ENCODE measurements around the gene ADGRV1. TPM values are rescaled to one million over a fixed set of nuclear protein-coding genes. Genes with fewer than 3 reads are reported as not detected.

ADGRV1 gene
- polyA plus RNA-seq, 3 donors: 0.18 to 0.33 TPM; not detected in 1

- H3K4me3 Mint-ChIP-seq: no peak overlapping the region
- Histone ChIP-seq H3K27ac (ENCODE audit: low read depth in 1 of 2, low read length in 2 of 2) (no peak overlapping the region), H3K4me3 (replicated peaks in 1 of 3; ENCODE audit: low read depth in 2 of 3, low read length in 3 of 3) (no peak overlapping the region), H3K27me3 (ENCODE audit: control insufficient read depth in 2 of 2, insufficient read depth in 2 of 2, low read length in 2 of 2) (no peaks in the 10 kb centered on the region), H3K36me3 (replicated peaks in 1 of 2; ENCODE audit: control insufficient read depth in 1 of 2, insufficient read depth in 2 of 2, low read length in 2 of 2) (no peaks in the 10 kb centered on the region), H3K9ac (ENCODE audit: insufficient read depth, low read length, poor library complexity, severe bottlenecking) (no peak overlapping the region), H3K79me2 (ENCODE audit: insufficient read depth, low read length) (no peaks in the 10 kb centered on the region), H2AFZ (ENCODE audit: insufficient read depth, low read depth, low read length, poor library complexity, severe bottlenecking) (no peak overlapping the region), H3K4me2 (replicated peaks; ENCODE audit: extremely low read depth, low read length, poor library complexity, severe bottlenecking) (no peak overlapping the region), H3K4me1 (ENCODE audit: control insufficient read depth in 1 of 2, insufficient read depth in 2 of 2, low read length in 2 of 2) (peaks cover 21 to 27% of the 10 kb centered on the region in 2 donors), H3K9me3 (replicated peaks in 1 of 2; ENCODE audit: control insufficient read depth in 1 of 2, insufficient read depth in 1 of 2, low read length in 2 of 2) (peaks cover 10 to 13% of the 10 kb centered on the region in 2 donors), H4K20me1 (ENCODE audit: insufficient read depth, low read length) (no peaks in the 10 kb centered on the region)
- no peak for DNase-seq
- TF ChIP-seq, protein P1, sequence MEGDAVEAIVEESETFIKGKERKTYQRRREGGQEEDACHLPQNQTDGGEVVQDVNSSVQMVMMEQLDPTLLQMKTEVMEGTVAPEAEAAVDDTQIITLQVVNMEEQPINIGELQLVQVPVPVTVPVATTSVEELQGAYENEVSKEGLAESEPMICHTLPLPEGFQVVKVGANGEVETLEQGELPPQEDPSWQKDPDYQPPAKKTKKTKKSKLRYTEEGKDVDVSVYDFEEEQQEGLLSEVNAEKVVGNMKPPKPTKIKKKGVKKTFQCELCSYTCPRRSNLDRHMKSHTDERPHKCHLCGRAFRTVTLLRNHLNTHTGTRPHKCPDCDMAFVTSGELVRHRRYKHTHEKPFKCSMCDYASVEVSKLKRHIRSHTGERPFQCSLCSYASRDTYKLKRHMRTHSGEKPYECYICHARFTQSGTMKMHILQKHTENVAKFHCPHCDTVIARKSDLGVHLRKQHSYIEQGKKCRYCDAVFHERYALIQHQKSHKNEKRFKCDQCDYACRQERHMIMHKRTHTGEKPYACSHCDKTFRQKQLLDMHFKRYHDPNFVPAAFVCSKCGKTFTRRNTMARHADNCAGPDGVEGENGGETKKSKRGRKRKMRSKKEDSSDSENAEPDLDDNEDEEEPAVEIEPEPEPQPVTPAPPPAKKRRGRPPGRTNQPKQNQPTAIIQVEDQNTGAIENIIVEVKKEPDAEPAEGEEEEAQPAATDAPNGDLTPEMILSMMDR (IDR thresholded peaks at IDR 0.05): no peak
- H3K36me3 Mint-ChIP-seq: peaks cover 3 to 6% of the 10 kb centered on the region in 2 donors
- intact Hi-C loops (cut with micrococcal nuclease): no loop called here
- peak overlapping the region in 3 of 7 donors; percentile 12 to 49 (median 17) for H3K27ac Mint-ChIP-seq
- peaks cover 8 to 19% (median 15%) of the 10 kb centered on the region in 7 donors for H3K9me3 Mint-ChIP-seq
- peaks cover 30% of the 10 kb centered on the region for H3K4me1 Mint-ChIP-seq
- peaks cover 0 to 1% (median 0%) of the 10 kb centered on the region in 3 donors for H3K27me3 Mint-ChIP-seq (ENCODE audit: low read depth in 3 of 3)
Observed at GRCh38 chr5:91150636-91151035, 592.0 kb downstream of the ADGRV1 start.

DNA sequence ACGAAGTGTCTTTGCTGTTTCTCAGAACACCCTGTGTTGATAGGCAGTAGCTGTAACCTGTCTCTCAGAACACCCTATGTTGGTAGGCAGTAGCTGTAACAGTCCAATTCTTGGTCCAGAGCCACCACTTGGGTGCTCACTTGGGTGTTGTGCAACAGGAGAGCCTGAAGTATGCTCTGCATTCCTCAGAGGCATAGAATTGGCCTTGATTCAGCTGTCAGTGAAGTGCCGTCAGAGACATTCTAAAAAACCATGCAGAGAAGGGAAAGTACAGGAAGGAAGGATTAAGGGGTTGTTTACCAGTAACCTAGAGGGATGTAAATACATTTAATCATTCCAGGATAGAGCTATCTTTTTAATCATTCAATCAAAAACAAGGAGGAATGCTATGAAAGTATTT, 593.4 kb downstream of the ADGRV1 start:
- no peak overlapping the region for H3K4me3 Mint-ChIP-seq
- H3K4me2 ChIP-seq (replicated peaks; ENCODE audit: extremely low read depth, low read length, poor library complexity, severe bottlenecking): no peak overlapping the region
- no peaks in the 10 kb centered on the region for H3K36me3 ChIP-seq (replicated peaks in 1 of 2; ENCODE audit: control insufficient read depth in 1 of 2, insufficient read depth in 2 of 2, low read length in 2 of 2)
- WGBS (ENCODE audit: insufficient coverage): 100% methylated on average over 1 of the region's 2 CpGs
- H3K9me3 Mint-ChIP-seq: peaks cover 8 to 18% (median 15%) of the 10 kb centered on the region in 7 donors
- peaks cover 0 to 1% (median 0%) of the 10 kb centered on the region in 3 donors for H3K27me3 Mint-ChIP-seq (ENCODE audit: low read depth in 3 of 3)
- peaks cover 25% of the 10 kb centered on the region for H3K4me1 Mint-ChIP-seq
- H3K36me3 Mint-ChIP-seq: peaks cover 3 to 6% of the 10 kb centered on the region in 2 donors
- H3K4me3 ChIP-seq (replicated peaks in 1 of 3; ENCODE audit: low read depth in 2 of 3, low read length in 3 of 3): no peak overlapping the region
- peak overlapping the region in 2 of 7 donors; percentile 1 to 23 for H3K27ac Mint-ChIP-seq
- no peaks in the 10 kb centered on the region for H3K27me3 ChIP-seq (ENCODE audit: control insufficient read depth in 2 of 2, insufficient read depth in 2 of 2, low read length in 2 of 2)
- no peak overlapping the region for H3K9ac ChIP-seq (ENCODE audit: insufficient read depth, low read length, poor library complexity, severe bottlenecking)
- DNase-seq: peak in 1 of 3 donors; percentile 46
- TF ChIP-seq, protein P1 (IDR thresholded peaks at IDR 0.05): no peak
- peak overlapping the region; percentile 2 for H2AFZ ChIP-seq (ENCODE audit: insufficient read depth, low read depth, low read length, poor library complexity, severe bottlenecking)
- H3K79me2 ChIP-seq (ENCODE audit: insufficient read depth, low read length): no peaks in the 10 kb centered on the region
- intact Hi-C loops (cut with micrococcal nuclease): no loop called here
- peaks cover 10 to 13% of the 10 kb centered on the region in 2 donors for H3K9me3 ChIP-seq (replicated peaks in 1 of 2; ENCODE audit: control insufficient read depth in 1 of 2, insufficient read depth in 1 of 2, low read length in 2 of 2)
- no peak overlapping the region for H3K27ac ChIP-seq (ENCODE audit: low read depth in 1 of 2, low read length in 2 of 2)
- no peaks in the 10 kb centered on the region for H4K20me1 ChIP-seq (ENCODE audit: insufficient read depth, low read length)
- H3K4me1 ChIP-seq (ENCODE audit: control insufficient read depth in 1 of 2, insufficient read depth in 2 of 2, low read length in 2 of 2): peaks cover 20 to 27% of the 10 kb centered on the region in 2 donors

Measured in CD14-positive monocyte (primary cell).